OCI-LY3 (cell line): ENCODE data around the gene CCSER2.

Experiments used
- H2AFZ ChIP-seq: fragments of 200-600, 300-600 bp; shearing (Covaris generic); 2 replicates; pipeline ENCODE4 v1.6.0; 2014; ENCODE audit warnings: antibody characterized with exemption, low read depth, low read length
- H3K27ac ChIP-seq: fragments of 200-600, 300-600 bp; sonication (generic); 2 replicates; pipeline ENCODE4 v1.5.1; 2014; ENCODE audit warnings: mild to moderate bottlenecking, low read length, moderate library complexity, mixed read lengths
- H3K27me3 ChIP-seq: fragments of 200-600, 300-600 bp; sonication (generic); 2 replicates; pipeline ENCODE4 v1.6.1; 2014; ENCODE audit warnings: low read depth, low read length, mixed read lengths
- H3K36me3 ChIP-seq: fragments of 200-600, 300-600 bp; sonication (generic); replicated peaks from 2 replicates; pipeline ENCODE3; 2014; ENCODE audit warnings: low read depth, low read length, mixed read lengths
- H3K4me1 ChIP-seq: fragments of 300-600, 200-600 bp; sonication (generic); 2 replicates; pipeline ENCODE4 v1.6.1; 2014; ENCODE audit warnings: low read length, mixed read lengths
- H3K4me2 ChIP-seq: fragments of 200-600, 300-600 bp; sonication (generic); 2 replicates; pipeline ENCODE4 v1.6.1; 2014; ENCODE audit warnings: low read length, mixed read lengths
- H3K4me3 ChIP-seq: fragments of 300-600, 200-600 bp; sonication (generic); 2 replicates; pipeline ENCODE4 v1.5.1; 2014; ENCODE audit warnings: antibody characterized with exemption, mild to moderate bottlenecking, low read length, moderate library complexity
- H3K79me2 ChIP-seq: fragments of 300-600, 200-600 bp; shearing (Covaris generic); 2 replicates; pipeline ENCODE4 v1.6.1; 2014; ENCODE audit warnings: mild to moderate bottlenecking, low read length, mixed read lengths
- H3K9ac ChIP-seq: fragments of 300-600, 200-600 bp; shearing (Covaris generic); 2 replicates; pipeline ENCODE4 v1.6.0; 2014; ENCODE audit warnings: mild to moderate bottlenecking, low read length, moderate library complexity
- H3K9me3 ChIP-seq: fragments of 200-600, 300-600 bp; shearing (Covaris generic); 2 replicates; pipeline ENCODE4 v1.6.1; 2014; ENCODE audit warnings: low read length, mixed read lengths; ENCODE audit not compliant: insufficient read depth
- H4K20me1 ChIP-seq: fragments of 200-600, 300-600 bp; sonication (generic); 2 replicates; pipeline ENCODE4 v1.6.1; 2016; ENCODE audit warnings: low read length, mixed read lengths; ENCODE audit not compliant: insufficient read depth
- CTCF ChIP-seq: fragments of 200-600, 300-600 bp; sonication (generic); IDR thresholded peaks from 2 replicates; pipeline ENCODE4 v1.5.1; 2014; ENCODE audit warnings: antibody characterized with exemption, low read length, low read depth
- EZH2phosphoT487 ChIP-seq: fragments of 200-600 bp; shearing (Covaris generic); IDR thresholded peaks from 2 replicates; pipeline ENCODE4 v1.6.1; 2018; ENCODE audit warnings: antibody characterized with exemption, mixed run types, low read depth

The CCSER2 gene

DNA sequence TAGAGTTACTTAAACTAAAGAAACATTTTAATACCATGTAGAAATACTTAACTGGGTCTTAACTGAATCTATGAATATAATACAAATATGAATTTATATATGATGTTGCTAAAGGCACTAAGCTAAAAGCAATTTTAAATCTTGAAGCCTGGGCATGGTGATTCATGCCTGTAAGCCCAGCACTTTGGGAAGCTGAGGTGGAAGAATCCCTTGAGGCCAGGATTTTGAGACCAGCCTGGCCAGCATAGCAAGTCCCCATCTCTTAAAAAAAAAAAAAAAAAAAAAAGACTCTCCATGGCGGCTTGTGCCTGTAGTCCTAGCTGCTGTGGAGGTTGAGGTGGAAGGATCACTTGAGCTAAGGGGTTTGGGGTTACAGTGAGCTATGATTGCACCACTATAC, 95.3 kb downstream of the CCSER2 start:
- Histone ChIP-seq H3K27ac (no peak overlapping the region), H3K4me3 (no peak overlapping the region), H2AFZ (no peak overlapping the region), H3K36me3 (peaks cover 8% of the 10 kb centered on the region), H3K79me2 (no peaks in the 10 kb centered on the region), H3K9me3 (peaks cover 4% of the 10 kb centered on the region; the same call in 1 of the 2 replicates), H4K20me1 (no peaks in the 10 kb centered on the region; the same call in 1 of the 2 replicates), H3K9ac (no peak overlapping the region), H3K4me2 (no peak overlapping the region), H3K4me1 (no peaks in the 10 kb centered on the region), H3K27me3 (no peaks in the 10 kb centered on the region)
- no peak for TF ChIP-seq EZH2phosphoT487
- TF ChIP-seq CTCF: no peak

DNA sequence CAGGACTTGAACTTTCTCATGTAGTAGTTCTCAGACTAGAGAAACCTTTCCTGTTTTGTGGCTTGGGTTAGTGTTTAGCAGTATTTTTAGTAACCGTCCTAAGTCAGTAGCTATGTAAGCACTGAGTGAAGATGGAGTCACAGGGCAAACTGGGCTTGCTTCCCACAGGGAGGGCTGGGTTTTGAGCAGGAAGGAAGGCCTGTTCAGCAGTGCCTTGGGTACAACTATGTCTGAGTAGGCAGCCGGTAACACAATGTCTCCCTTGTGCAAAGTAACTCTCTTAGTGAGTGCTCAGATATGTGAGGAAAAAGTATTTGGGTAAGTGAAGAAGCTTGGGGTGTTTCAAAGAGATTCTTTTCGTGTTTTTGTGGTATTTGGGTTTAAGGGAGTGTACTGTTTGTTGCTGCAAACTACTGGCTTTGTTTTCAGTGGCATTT, 96.4 kb downstream of the CCSER2 start:
- Histone ChIP-seq H2AFZ (no peak overlapping the region), H3K4me2 (no peak overlapping the region)
- TF ChIP-seq EZH2phosphoT487: no peak
- TF ChIP-seq CTCF: no peak

GRCh38 chr10:84427903-84428650, 99.7 kb downstream of the CCSER2 start:
- H3K36me3 ChIP-seq: no peaks in the 10 kb centered on the region
- H3K9me3 ChIP-seq: no peaks in the 10 kb centered on the region
- H3K9ac ChIP-seq: no peak overlapping the region
- no peak overlapping the region for H2AFZ ChIP-seq
- no peak overlapping the region for H3K27ac ChIP-seq
- TF ChIP-seq EZH2phosphoT487 (no peak), CTCF (no peak)
- peaks cover 4% of the 10 kb centered on the region; the same call in 1 of the 2 replicates for H3K79me2 ChIP-seq
- H3K4me1 ChIP-seq: no peaks in the 10 kb centered on the region
- H3K4me2 ChIP-seq: no peak overlapping the region
- no peak overlapping the region for H3K4me3 ChIP-seq
- H4K20me1 ChIP-seq: peaks cover 7% of the 10 kb centered on the region
- H3K27me3 ChIP-seq: no peaks in the 10 kb centered on the region

More for the DNA sequence above, 96.4 kb downstream of the CCSER2 start:
- peaks cover 4% of the 10 kb centered on the region; the same call in 1 of the 2 replicates for H3K9me3 ChIP-seq
- H4K20me1 ChIP-seq: no peaks in the 10 kb centered on the region; the same call in none of the 2 replicates
- no peaks in the 10 kb centered on the region for H3K4me1 ChIP-seq
- H3K79me2 ChIP-seq: no peaks in the 10 kb centered on the region
- H3K27ac ChIP-seq: no peak overlapping the region
- no peak overlapping the region for H3K4me3 ChIP-seq
- peaks cover 6% of the 10 kb centered on the region for H3K36me3 ChIP-seq
- no peak overlapping the region for H3K9ac ChIP-seq
- no peaks in the 10 kb centered on the region for H3K27me3 ChIP-seq

- Histone ChIP-seq H4K20me1 (peaks cover 7% of the 10 kb centered on the region), H3K36me3 (no peaks in the 10 kb centered on the region), H3K4me1 (no peaks in the 10 kb centered on the region), H3K9ac (no peak overlapping the region), H2AFZ (no peak overlapping the region), H3K27ac (no peak overlapping the region), H3K4me2 (no peak overlapping the region), H3K79me2 (peaks cover 4% of the 10 kb centered on the region; the same call in 1 of the 2 replicates), H3K9me3 (no peaks in the 10 kb centered on the region), H3K27me3 (no peaks in the 10 kb centered on the region), H3K4me3 (no peak overlapping the region)
- no peak for TF ChIP-seq EZH2phosphoT487
- no peak for TF ChIP-seq CTCF
These were observed 100.3 kb downstream of the CCSER2 start for GRCh38 chr10:84428711-84429110.
